Type B pancreatic cell (in vitro differentiated cells): ENCODE results near the gene KDM8. TPM values are rescaled to one million over a fixed set of nuclear protein-coding genes. Genes with fewer than 3 reads are reported as not detected.

ENCODE experiments used
- DNase-seq: peaks from one replicate; pipeline ENCODE4 v3.0.0; 2021; ENCODE audit warnings: mixed read lengths; ENCODE audit not compliant: unreplicated experiment; ENCODE audit errors: extremely low spot score
- H3K27ac Mint-ChIP-seq: 2 replicates; pipeline ENCODE4 v1.8.0; 2021; ENCODE audit warnings: mild to moderate bottlenecking, mixed read lengths
- H3K27me3 Mint-ChIP-seq: 2 replicates; pipeline ENCODE4 v1.8.0; 2021; ENCODE audit warnings: mixed read lengths
- H3K36me3 Mint-ChIP-seq: 2 replicates; pipeline ENCODE4 v1.8.0; 2021; ENCODE audit warnings: mixed read lengths
- H3K4me1 Mint-ChIP-seq: one replicate; pipeline ENCODE4 v1.8.0; 2021; ENCODE audit warnings: mixed read lengths; ENCODE audit not compliant: unreplicated experiment
- H3K4me3 Mint-ChIP-seq: 2 replicates; pipeline ENCODE4 v1.8.0; 2021; ENCODE audit warnings: mild to moderate bottlenecking, mixed read lengths
- H3K9me3 Mint-ChIP-seq: 2 replicates; pipeline ENCODE4 v1.8.0; 2021; ENCODE audit warnings: mixed read lengths
- total RNA-seq: library from RNA; stranded (reverse); gene quantifications from 2 replicates; pipeline ENCODE4 v1.2.1, GENCODE V29; 2021; ENCODE audit warnings: low replicate concordance
- TF ChIP-seq, protein P1 (sequence below): fragments of 200-600 bp; sonication (generic); conservative IDR thresholded peaks from 2 replicates; pipeline ENCODE4 v1.5.0; 2021; ENCODE audit warnings: antibody characterized with exemption, mild to moderate bottlenecking

The KDM8 gene
- total RNA-seq, 1 donor from 2014 or later = 11.1 TPM

DNA sequence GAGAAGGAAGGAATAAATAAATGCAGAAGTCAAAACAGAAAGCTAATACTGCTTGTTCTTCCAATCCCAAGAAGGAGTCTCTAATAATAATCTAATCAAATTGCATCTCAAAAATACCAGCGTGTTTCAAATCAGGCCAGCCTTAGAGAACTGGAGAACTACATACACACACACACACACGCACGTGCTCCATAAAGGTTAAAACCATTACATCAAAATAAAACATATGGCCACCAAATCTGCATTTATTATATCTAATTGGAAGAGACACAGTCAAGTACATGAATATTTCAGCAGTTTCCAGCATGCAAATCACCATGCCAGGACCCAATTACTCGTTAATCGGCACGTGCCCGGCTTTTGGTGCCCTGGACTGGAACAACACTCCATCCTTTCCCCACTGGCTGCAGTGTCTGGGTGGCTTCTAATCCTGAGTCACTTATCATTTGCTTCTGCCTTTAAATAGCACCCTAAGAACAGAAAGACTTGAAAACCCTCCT, 20.4 kb upstream of the KDM8 start:
- no peak for DNase-seq
- Mint-ChIP-seq H3K4me1 (no peaks in the 10 kb centered on the region), H3K36me3 (no peaks in the 10 kb centered on the region), H3K27me3 (peaks cover 11% of the 10 kb centered on the region), H3K9me3 (no peaks in the 10 kb centered on the region), H3K4me3 (no peak overlapping the region), H3K27ac (no peak overlapping the region)
- TF ChIP-seq, protein P1, sequence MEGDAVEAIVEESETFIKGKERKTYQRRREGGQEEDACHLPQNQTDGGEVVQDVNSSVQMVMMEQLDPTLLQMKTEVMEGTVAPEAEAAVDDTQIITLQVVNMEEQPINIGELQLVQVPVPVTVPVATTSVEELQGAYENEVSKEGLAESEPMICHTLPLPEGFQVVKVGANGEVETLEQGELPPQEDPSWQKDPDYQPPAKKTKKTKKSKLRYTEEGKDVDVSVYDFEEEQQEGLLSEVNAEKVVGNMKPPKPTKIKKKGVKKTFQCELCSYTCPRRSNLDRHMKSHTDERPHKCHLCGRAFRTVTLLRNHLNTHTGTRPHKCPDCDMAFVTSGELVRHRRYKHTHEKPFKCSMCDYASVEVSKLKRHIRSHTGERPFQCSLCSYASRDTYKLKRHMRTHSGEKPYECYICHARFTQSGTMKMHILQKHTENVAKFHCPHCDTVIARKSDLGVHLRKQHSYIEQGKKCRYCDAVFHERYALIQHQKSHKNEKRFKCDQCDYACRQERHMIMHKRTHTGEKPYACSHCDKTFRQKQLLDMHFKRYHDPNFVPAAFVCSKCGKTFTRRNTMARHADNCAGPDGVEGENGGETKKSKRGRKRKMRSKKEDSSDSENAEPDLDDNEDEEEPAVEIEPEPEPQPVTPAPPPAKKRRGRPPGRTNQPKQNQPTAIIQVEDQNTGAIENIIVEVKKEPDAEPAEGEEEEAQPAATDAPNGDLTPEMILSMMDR = no peak

DNA sequence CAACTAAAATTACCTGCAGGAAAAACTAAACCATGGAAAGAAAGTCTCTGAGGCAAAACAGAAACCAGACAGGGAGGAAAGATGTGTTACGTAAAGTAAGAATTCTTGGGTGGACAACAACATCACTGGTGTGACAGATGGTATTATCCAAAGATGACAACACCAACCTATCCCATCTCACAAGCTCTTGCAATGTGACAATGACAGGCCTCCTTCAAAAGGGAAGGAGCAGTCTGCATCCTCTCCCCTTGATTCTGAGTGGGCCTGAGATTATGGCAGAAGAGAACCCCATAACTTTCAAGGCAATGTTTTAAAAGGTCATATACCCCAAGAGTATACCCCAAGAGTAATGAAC, 17.6 kb upstream of the KDM8 start:
- TF ChIP-seq, protein P1 = no peak
- H3K27ac Mint-ChIP-seq = no peak overlapping the region
- H3K4me1 Mint-ChIP-seq = no peaks in the 10 kb centered on the region
- H3K27me3 Mint-ChIP-seq = peaks cover 12% of the 10 kb centered on the region
- H3K4me3 Mint-ChIP-seq = no peak overlapping the region
- H3K9me3 Mint-ChIP-seq = no peaks in the 10 kb centered on the region
- no peaks in the 10 kb centered on the region for H3K36me3 Mint-ChIP-seq
- no peak for DNase-seq

DNA sequence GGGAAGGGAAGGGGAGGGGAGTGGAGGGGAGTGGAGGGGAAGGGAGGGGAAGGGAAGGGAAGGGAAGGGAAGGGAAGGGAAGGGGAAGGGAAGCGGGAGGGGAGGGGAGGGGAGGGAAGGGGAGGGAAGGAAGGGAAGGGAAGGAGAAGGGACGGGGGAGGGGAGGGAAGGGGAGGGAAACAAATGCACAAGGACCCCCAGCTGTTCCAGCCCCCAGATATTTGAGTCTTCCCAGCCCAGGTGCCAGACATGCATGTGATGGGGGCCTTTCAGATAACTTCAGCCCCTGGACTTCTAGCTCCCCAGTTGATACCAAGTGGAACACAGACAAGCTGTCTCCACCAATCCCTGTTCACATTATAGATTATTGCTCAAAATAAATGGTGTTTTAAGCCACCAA, 14.7 kb upstream of the KDM8 start:
- H3K27me3 Mint-ChIP-seq = peaks cover 3% of the 10 kb centered on the region
- no peak overlapping the region for H3K4me3 Mint-ChIP-seq
- no peak overlapping the region for H3K27ac Mint-ChIP-seq
- TF ChIP-seq, protein P1 = no peak
- DNase-seq = no peak
- no peaks in the 10 kb centered on the region for H3K4me1 Mint-ChIP-seq
- H3K9me3 Mint-ChIP-seq = no peaks in the 10 kb centered on the region
- no peaks in the 10 kb centered on the region for H3K36me3 Mint-ChIP-seq

DNA sequence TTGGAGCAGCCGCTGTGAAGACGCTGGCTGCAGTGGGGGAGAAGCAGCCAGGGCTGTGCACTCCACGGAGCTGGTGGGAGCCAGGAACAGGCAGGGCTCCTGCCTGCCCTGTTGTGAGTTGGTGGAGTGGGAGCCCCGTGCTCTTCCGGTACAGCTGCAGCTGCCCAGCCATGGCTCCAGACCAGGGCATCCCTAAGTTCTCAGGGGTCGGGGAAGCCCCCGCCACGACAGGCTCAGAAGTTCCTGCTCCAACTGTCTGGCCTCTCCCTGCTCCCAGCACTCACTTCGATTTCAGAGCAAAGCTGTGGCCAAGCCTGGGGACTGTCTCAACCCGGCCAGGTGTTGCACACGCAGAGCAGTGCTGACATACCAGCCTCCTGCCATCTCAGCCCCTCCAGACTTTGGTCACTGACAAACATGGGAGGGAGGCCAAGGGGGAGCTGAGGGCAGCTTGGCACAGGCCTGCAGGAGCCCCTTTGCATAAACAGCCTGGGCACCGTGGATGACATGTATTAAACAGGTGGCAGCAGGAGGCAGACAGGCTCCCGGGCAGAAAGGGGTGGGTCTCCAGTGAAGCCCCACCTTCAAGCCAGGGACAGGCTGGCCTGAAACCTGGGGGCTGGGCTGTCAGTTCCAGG, 13.9 kb upstream of the KDM8 start:
- Mint-ChIP-seq H3K9me3 (no peaks in the 10 kb centered on the region), H3K27ac (no peak overlapping the region)
- no peak for DNase-seq

DNA sequence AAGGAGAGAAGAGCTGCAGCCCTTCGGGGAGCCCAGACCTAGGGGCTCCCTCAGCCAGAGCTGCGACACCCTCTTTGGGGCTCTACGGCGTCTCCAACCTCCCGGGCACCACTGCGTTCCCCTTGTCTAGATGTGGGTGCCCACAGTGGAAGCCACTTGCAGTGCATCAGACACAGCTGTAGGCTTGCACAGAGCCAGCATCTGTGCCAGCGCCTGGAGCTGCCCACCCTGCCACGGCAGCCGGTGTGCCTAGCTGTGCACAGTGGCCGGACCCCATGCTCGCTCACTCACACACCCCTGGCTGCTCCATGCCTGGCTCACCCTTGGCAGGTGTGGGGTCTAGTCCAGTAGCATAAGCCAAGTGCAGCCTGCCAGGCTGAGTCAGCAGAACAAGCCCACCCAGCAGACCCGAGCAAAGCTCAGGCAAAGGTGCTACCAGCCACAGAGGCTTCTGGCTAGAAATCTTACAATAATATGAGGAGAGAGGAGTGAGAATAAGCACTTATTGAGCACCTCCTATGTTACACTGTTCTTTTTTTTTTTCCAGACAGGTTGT, 12.9 kb upstream of the KDM8 start:
- Mint-ChIP-seq H3K4me3 (no peak overlapping the region), H3K27ac (no peak overlapping the region), H3K27me3 (peaks cover 3% of the 10 kb centered on the region), H3K36me3 (no peaks in the 10 kb centered on the region), H3K9me3 (no peaks in the 10 kb centered on the region), H3K4me1 (no peaks in the 10 kb centered on the region)
- TF ChIP-seq, protein P1 = no peak
- no peak for DNase-seq

More for the DNA sequence above, 13.9 kb upstream of the KDM8 start:
- Mint-ChIP-seq H3K4me3 (no peak overlapping the region), H3K4me1 (no peaks in the 10 kb centered on the region), H3K27me3 (peaks cover 3% of the 10 kb centered on the region), H3K36me3 (no peaks in the 10 kb centered on the region)
- TF ChIP-seq, protein P1 = no peak
